Measurements from ENCODE around the gene HEMK1. TPM values are rescaled to one million over a fixed set of nuclear protein-coding genes. Genes with fewer than 3 reads are reported as not detected.
A peak's percentile ranks its signal among the peaks of the same experiment; 100 is the strongest.

The HEMK1 gene
- total RNA-seq, 1 experiment from 2014 or later: 12.6 TPM

GRCh38 chr3:50617911-50618481, 48.7 kb downstream of the HEMK1 start:
- H3K27ac Mint-ChIP-seq (ENCODE audit: unreplicated experiment): peak overlapping the region; percentile 85

GRCh38 chr3:50620420-50620819, 51.1 kb downstream of the HEMK1 start:
- ChIA-PET CTCF (no interaction called here), POLR2A (no interaction called here)
- BruUV-seq (replicated peaks): no TSS peak
- H3K27me3 Mint-ChIP-seq (ENCODE audit: insufficient read depth, unreplicated experiment): no peaks in the 10 kb centered on the region
- Histone ChIP-seq H3K4me1 (peaks cover 12% of the 10 kb centered on the region), H3K4me3 (ENCODE audit: low read depth, low read length) (no peak overlapping the region), H3K9me3 (no peaks in the 10 kb centered on the region), H3K36me3 (ENCODE audit: control insufficient read depth, insufficient read depth, low read length) (no peaks in the 10 kb centered on the region; the same call in 1 of the 2 replicates), H3K27me3 (replicated peaks; ENCODE audit: control insufficient read depth, insufficient read depth, low read length) (no peaks in the 10 kb centered on the region)
- no peak for TF ChIP-seq CTCF (IDR thresholded peaks at IDR 0.05; ENCODE audit: insufficient read depth in 1 of 2, low read depth in 1 of 2, low read length in 1 of 2, severe bottlenecking in 1 of 2, unreplicated experiment in 1 of 2)
- no peak overlapping the region for H3K4me3 Mint-ChIP-seq (ENCODE audit: unreplicated experiment)
- no peak overlapping the region for H3K27ac Mint-ChIP-seq (ENCODE audit: unreplicated experiment)
- intact Hi-C loops (cut with micrococcal nuclease; ENCODE audit: unreplicated experiment): no loop called here
- peaks cover 12% of the 10 kb centered on the region for H3K36me3 Mint-ChIP-seq (ENCODE audit: insufficient read depth, unreplicated experiment)
- peaks cover 18% of the 10 kb centered on the region for H3K4me1 Mint-ChIP-seq (ENCODE audit: low read depth, unreplicated experiment)
- no peak for DNase-seq
- H3K9me3 Mint-ChIP-seq (ENCODE audit: unreplicated experiment): no peaks in the 10 kb centered on the region

More at GRCh38 chr3:50617911-50618481, 48.7 kb downstream of the HEMK1 start:
- Histone ChIP-seq H3K4me1 (no peaks in the 10 kb centered on the region; the same call in 1 of the 2 replicates), H3K27me3 (replicated peaks; ENCODE audit: control insufficient read depth, insufficient read depth, low read length) (no peaks in the 10 kb centered on the region), H3K36me3 (ENCODE audit: control insufficient read depth, insufficient read depth, low read length) (no peaks in the 10 kb centered on the region; the same call in 1 of the 2 replicates), H3K9me3 (no peaks in the 10 kb centered on the region), H3K4me3 (ENCODE audit: low read depth, low read length) (peak overlapping the region; percentile 66)
- TSS peak; percentile 29 for BruUV-seq (replicated peaks)
- Mint-ChIP-seq H3K27me3 (ENCODE audit: insufficient read depth, unreplicated experiment) (peaks cover 4% of the 10 kb centered on the region), H3K4me1 (ENCODE audit: low read depth, unreplicated experiment) (peaks cover 6% of the 10 kb centered on the region), H3K9me3 (ENCODE audit: unreplicated experiment) (no peaks in the 10 kb centered on the region), H3K36me3 (ENCODE audit: insufficient read depth, unreplicated experiment) (peaks cover 12% of the 10 kb centered on the region), H3K4me3 (ENCODE audit: unreplicated experiment) (peak overlapping the region; percentile 79)
- DNase-seq: no peak
- no peak for TF ChIP-seq CTCF (IDR thresholded peaks at IDR 0.05; ENCODE audit: insufficient read depth in 1 of 2, low read depth in 1 of 2, low read length in 1 of 2, severe bottlenecking in 1 of 2, unreplicated experiment in 1 of 2)
- POLR2A ChIA-PET: interaction anchor here (1.2 kb wide), 1 partner anchor 49 kb away, joined by 5 read pairs; the partner anchor contains the start of gene HEMK1
- intact Hi-C loops (cut with micrococcal nuclease; ENCODE audit: unreplicated experiment): loop anchor here (2.0 kb wide), 1 partner anchor 353 kb away; no protein-coding TSS in a partner anchor
- CTCF ChIA-PET: interaction anchor here (2.3 kb wide), 1 partner anchor 35 kb away, joined by 5 read pairs; no protein-coding TSS in a partner anchor

- intact Hi-C loops (cut with micrococcal nuclease; ENCODE audit: unreplicated experiment): no loop called here
- H3K36me3 Mint-ChIP-seq (ENCODE audit: insufficient read depth, unreplicated experiment): peaks cover 12% of the 10 kb centered on the region
- no peaks in the 10 kb centered on the region; the same call in 1 of the 2 replicates for H3K36me3 ChIP-seq (ENCODE audit: control insufficient read depth, insufficient read depth, low read length)
- no peak for TF ChIP-seq CTCF (IDR thresholded peaks at IDR 0.05; ENCODE audit: insufficient read depth in 1 of 2, low read depth in 1 of 2, low read length in 1 of 2, severe bottlenecking in 1 of 2, unreplicated experiment in 1 of 2)
- peaks cover 18% of the 10 kb centered on the region for H3K4me1 Mint-ChIP-seq (ENCODE audit: low read depth, unreplicated experiment)
- H3K9me3 Mint-ChIP-seq (ENCODE audit: unreplicated experiment): no peaks in the 10 kb centered on the region
- ChIA-PET CTCF (no interaction called here), POLR2A (interaction anchor here (0.6 kb wide), 1 partner anchor 55 kb away, joined by 15 read pairs; no protein-coding TSS in a partner anchor)
- peaks cover 12% of the 10 kb centered on the region for H3K4me1 ChIP-seq
- H3K27me3 ChIP-seq (replicated peaks; ENCODE audit: control insufficient read depth, insufficient read depth, low read length): no peaks in the 10 kb centered on the region
- no peaks in the 10 kb centered on the region for H3K27me3 Mint-ChIP-seq (ENCODE audit: insufficient read depth, unreplicated experiment)
- no peak overlapping the region for H3K4me3 ChIP-seq (ENCODE audit: low read depth, low read length)
- no peak for DNase-seq
- H3K27ac Mint-ChIP-seq (ENCODE audit: unreplicated experiment): no peak overlapping the region
- BruUV-seq (replicated peaks): no TSS peak
- no peaks in the 10 kb centered on the region for H3K9me3 ChIP-seq
- no peak overlapping the region for H3K4me3 Mint-ChIP-seq (ENCODE audit: unreplicated experiment)
Measured at GRCh38 chr3:50620820-50621219, 51.5 kb downstream of the HEMK1 start.
